A549 (cell line): Measurements from ENCODE around the gene GET4. TPM values are rescaled to one million over a fixed set of nuclear protein-coding genes. Genes with fewer than 3 reads are reported as not detected.

ENCODE experiments used
- ATAC-seq, 2 experiments: fragments of 200-7000 bp in 1 of 2; fragments of >200 bp in 1 of 2; cut with Nextera tagmentation in 1 of 2; cut with Tn5 transposase in 1 of 2; 3 replicates each; pipeline versions ENCODE4 v1.8.0 to v1.9.1; 2018 to 2020; ENCODE audit warnings: mild to moderate bottlenecking in 1 of 2, moderate library complexity in 1 of 2
- CTCF ChIA-PET: fragments of 300-600 bp; sonication (Branson Sonifier 250); formaldehyde crosslinking; extraction: SDS; loops from one replicate; lab custom pipeline; 2021; ENCODE audit warnings: antibody characterized with exemption, inconsistent platforms; lab: Yijun Ruan, JAX
- POLR2A ChIA-PET: fragments of 350-600 bp; formaldehyde crosslinking; extraction: SDS; loops from one replicate; lab custom pipeline; 2021; ENCODE audit warnings: antibody characterized with exemption, inconsistent platforms; lab: Yijun Ruan, JAX
- DNase-seq, 2 experiments: peaks; one replicate each; pipeline versions ENCODE4 v3.0.0 to v3.0.0-alpha.2; 2011 to 2016; ENCODE audit warnings: low read depth in 1 of 2, low spot score in 1 of 2
- FAIRE-seq: peaks from 2 replicates; lab custom pipeline; 2011; peaks lifted over from hg19 to GRCh38; lab: Jason Lieb, UNC
- H3K27ac ChIP-seq, 2 experiments: fragments of >200 bp; sonication (Bioruptor Twin); formaldehyde crosslinking; 3 replicates each; pipeline ENCODE4 v1.5.1; 2016 to 2017
- H3K4me1 ChIP-seq: fragments of >200 bp; sonication (Bioruptor Twin); formaldehyde crosslinking; 3 replicates; pipeline ENCODE4 v1.6.1; 2016
- H3K4me2 ChIP-seq: fragments of >200 bp; sonication (Bioruptor Twin); formaldehyde crosslinking; 3 replicates; pipeline ENCODE4 v1.6.1; 2016
- H3K4me3 ChIP-seq: fragments of >200 bp; sonication (Bioruptor Twin); formaldehyde crosslinking; 3 replicates; pipeline ENCODE4 v1.5.1; 2016
- H3K9me3 ChIP-seq: fragments of >200 bp; sonication (Bioruptor Twin); formaldehyde crosslinking; 3 replicates; pipeline ENCODE4 v1.6.1; 2016
- ATOH8 ChIP-seq: fragments of 250-450 bp; sonication (Bioruptor Pico); IDR thresholded peaks from 2 replicates; pipeline ENCODE4 v1.5.0; 2020; ENCODE audit warnings: low read depth, mild to moderate bottlenecking, moderate library complexity
- CBX2 ChIP-seq: fragments of 200-600 bp; sonication (generic); IDR thresholded peaks from 2 replicates; pipeline ENCODE4 v1.6.1; 2016; ENCODE audit warnings: low read depth, mild to moderate bottlenecking, borderline replicate concordance
- CBX8 ChIP-seq: fragments of 200-600 bp; sonication (generic); IDR thresholded peaks from 2 replicates; pipeline ENCODE4 v1.6.1; 2016
- CEBPB ChIP-seq, 2 experiments: fragments of >200 bp in 1 of 2; sonication (Bioruptor Twin) in 1 of 2; formaldehyde crosslinking in 1 of 2; IDR thresholded peaks; 2 replicates each; pipeline ENCODE4 v1.6.1; 2012 to 2016
- E2F6 ChIP-seq: IDR thresholded peaks from 2 replicates; pipeline ENCODE4 v1.6.1; 2012; ENCODE audit warnings: low read depth, borderline replicate concordance
- ESRRA ChIP-seq: fragments of 150-350 bp; IDR thresholded peaks from 2 replicates; pipeline ENCODE4 v1.6.1; 2014; ENCODE audit warnings: mild to moderate bottlenecking, low read length, borderline replicate concordance
- FOSL2 ChIP-seq, 2 experiments: fragments of 450-650 bp in 1 of 2; fragments of >200 bp in 1 of 2; sonication (Bioruptor Twin) in 1 of 2; formaldehyde crosslinking; IDR thresholded peaks; 2 replicates each; pipeline versions ENCODE4 v1.5.0 to v1.6.1; 2016 to 2020; ENCODE audit warnings: mild to moderate bottlenecking in 1 of 2, moderate library complexity in 1 of 2
- FOXS1 ChIP-seq: fragments of 250-450 bp; sonication (Bioruptor Pico); IDR thresholded peaks from 2 replicates; pipeline ENCODE4 v1.5.0; 2020; ENCODE audit warnings: mild to moderate bottlenecking, moderate library complexity
- GATA3 ChIP-seq: IDR thresholded peaks from 2 replicates; pipeline ENCODE4 v1.6.1; 2012; ENCODE audit warnings: borderline replicate concordance
- HDAC2 ChIP-seq: fragments of 200-600 bp; sonication (generic); IDR thresholded peaks from 2 replicates; pipeline ENCODE4 v1.6.1; 2016
- JUNB ChIP-seq: fragments of >200 bp; sonication (Bioruptor Twin); formaldehyde crosslinking; IDR thresholded peaks from 2 replicates; pipeline ENCODE4 v1.6.1; 2016
- KDM1A ChIP-seq: fragments of 200-600 bp; sonication (generic); IDR thresholded peaks from 2 replicates; pipeline ENCODE4 v1.6.1; 2016; ENCODE audit warnings: low read depth, mild to moderate bottlenecking
- MAZ ChIP-seq: fragments of 150-350 bp; IDR thresholded peaks from 2 replicates; pipeline ENCODE4 v1.6.1; 2014; ENCODE audit warnings: antibody characterized with exemption, low read depth, low read length, borderline replicate concordance
- NPAS2 ChIP-seq: fragments of 250-450 bp; sonication (Bioruptor Pico); IDR thresholded peaks from 2 replicates; pipeline ENCODE4 v1.8.0; 2022; ENCODE audit warnings: mild to moderate bottlenecking, moderate library complexity, borderline replicate concordance
- NR3C1 ChIP-seq: fragments of >200 bp; sonication (Bioruptor Twin); formaldehyde crosslinking; IDR thresholded peaks from 3 replicates; pipeline ENCODE4 v1.6.1; 2017
- POLR2A ChIP-seq: IDR thresholded peaks from 2 replicates; pipeline ENCODE4 v1.6.1; 2012; ENCODE audit warnings: mild to moderate bottlenecking, low read length
- RAD21 ChIP-seq, 2 experiments: fragments of >200 bp in 1 of 2; sonication (Bioruptor Twin) in 1 of 2; formaldehyde crosslinking in 1 of 2; IDR thresholded peaks in 1 of 2; conservative IDR thresholded peaks in 1 of 2; 2 replicates in 1 of 2; 3 replicates in 1 of 2; pipeline ENCODE4 v1.6.1; 2012 to 2018; ENCODE audit warnings: inconsistent platforms in 1 of 2
- SREBF2 ChIP-seq: fragments of 450-650 bp; IDR thresholded peaks from 2 replicates; pipeline ENCODE4 v1.6.1; 2014; ENCODE audit warnings: mild to moderate bottlenecking, moderate library complexity
- TFCP2L1 ChIP-seq: fragments of 250-450 bp; sonication (Bioruptor Pico); IDR thresholded peaks from 2 replicates; pipeline ENCODE4 v1.5.0; 2021; ENCODE audit warnings: mild to moderate bottlenecking
- TP53 ChIP-seq: fragments of 250-450 bp; sonication (Bioruptor Pico); IDR thresholded peaks from 2 replicates; pipeline ENCODE4 v1.5.0; 2021; ENCODE audit warnings: mild to moderate bottlenecking, moderate library complexity
- ZNF302 ChIP-seq: fragments of 250-450 bp; sonication (Bioruptor Pico); IDR thresholded peaks from 2 replicates; pipeline ENCODE4 v1.9.0; 2021; ENCODE audit warnings: inconsistent platforms, mild to moderate bottlenecking, moderate library complexity
- WGBS: methylation state at CpG from one replicate; pipeline ENCODE4 v1.1.6; 2017; ENCODE audit errors: missing lambda C conversion rate; 5-methylcytosine and 5-hydroxymethylcytosine counted together
- polyA plus RNA-seq, 4 experiments: library from polyadenylated mRNA; depleted of rRNA in 3 of 4; stranded (reverse); fragments of >200 nt; fragmentation: RNase III in 1 of 4; extraction: RNeasy Plus Mini Kit Qiagen cat#74134 plus additional on column Dnase treatment in 1 of 4; gene quantifications; 2 replicates in 3 of 4; 3 replicates in 1 of 4; pipeline ENCODE4 v1.2.3, GENCODE V29; 2011 to 2017
- TF ChIP-seq, protein P1 (sequence below): fragments of >200 bp; sonication (Bioruptor Twin); formaldehyde crosslinking; IDR thresholded peaks from 3 replicates; pipeline ENCODE4 v1.5.1; 2016
- TF ChIP-seq, protein P2 (sequence below): fragments of >200 bp; sonication (Bioruptor Twin); formaldehyde crosslinking; IDR thresholded peaks from 2 replicates; pipeline ENCODE4 v1.6.1; 2016
- TF ChIP-seq, protein P3 (sequence below): fragments of 250-450 bp; sonication (Bioruptor Pico); IDR thresholded peaks from 2 replicates; pipeline ENCODE4 v1.5.0; 2021; ENCODE audit warnings: mild to moderate bottlenecking, moderate library complexity, borderline replicate concordance

The GET4 gene
- polyA plus RNA-seq, 2 of the 4 experiments (the other 2 are of a cell fraction) = 26.1 to 37.0 TPM

DNA sequence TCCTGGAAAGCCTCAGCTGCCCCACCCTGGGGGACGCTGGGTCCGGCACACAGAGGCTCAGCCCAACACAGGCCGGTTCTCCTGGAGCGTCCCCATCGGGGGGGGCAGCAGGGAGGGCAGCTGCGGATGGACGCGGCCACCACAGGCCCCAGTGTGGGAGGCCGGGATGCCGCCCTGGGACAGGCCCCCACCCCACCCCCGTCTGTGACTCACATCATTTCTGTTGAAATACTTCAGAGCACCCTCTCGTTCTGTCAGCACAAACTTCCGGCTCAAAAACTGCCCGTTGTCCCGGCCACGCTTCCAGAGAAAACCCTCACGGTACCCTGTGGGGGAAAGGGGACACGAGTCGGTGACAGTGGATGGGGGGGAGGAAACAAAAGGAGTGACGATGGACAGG is 28.5 kb downstream of the GET4 start:
- Histone ChIP-seq H3K27ac (peak overlapping the region; percentile 63 to 83; a peak in 5 of 6 replicates), H3K4me2 (peak overlapping the region; percentile 92), H3K9me3 (no peaks in the 10 kb centered on the region), H3K4me3 (peak overlapping the region; percentile 41), H3K4me1 (peaks cover 23% of the 10 kb centered on the region)
- POLR2A ChIA-PET = no interaction called here
- ATAC-seq (no peak), DNase-seq (no peak), FAIRE-seq (no peak)
- TF ChIP-seq FOSL2 (IDR thresholded peaks at IDR 0.05) = no peak
- peak; percentile 45; the same call in 1 of the 2 replicates for TF ChIP-seq FOSL2 (CRISPR knock-in tag; IDR thresholded peaks at IDR 0.05)
- TF ChIP-seq CBX2 = no peak
- WGBS = 10% methylated on average over 9 of the region's 20 CpGs
- CTCF ChIA-PET = interaction anchor here (2.0 kb wide), 1 partner anchor 161 kb away, joined by 6 read pairs; no protein-coding TSS in a partner anchor

GRCh38 chr7:906776-907157 is 30.4 kb downstream of the GET4 start:
- peak in 1 of 2 experiments; percentile 55 for DNase-seq
- no peak for TF ChIP-seq CEBPB (IDR thresholded peaks at IDR 0.05)
- no peak for TF ChIP-seq FOXS1 (CRISPR knock-in tag)
- no peak for TF ChIP-seq TP53 (CRISPR knock-in tag)
- TF ChIP-seq KDM1A = no peak
- no peak for TF ChIP-seq CBX8
- TF ChIP-seq, protein P1, sequence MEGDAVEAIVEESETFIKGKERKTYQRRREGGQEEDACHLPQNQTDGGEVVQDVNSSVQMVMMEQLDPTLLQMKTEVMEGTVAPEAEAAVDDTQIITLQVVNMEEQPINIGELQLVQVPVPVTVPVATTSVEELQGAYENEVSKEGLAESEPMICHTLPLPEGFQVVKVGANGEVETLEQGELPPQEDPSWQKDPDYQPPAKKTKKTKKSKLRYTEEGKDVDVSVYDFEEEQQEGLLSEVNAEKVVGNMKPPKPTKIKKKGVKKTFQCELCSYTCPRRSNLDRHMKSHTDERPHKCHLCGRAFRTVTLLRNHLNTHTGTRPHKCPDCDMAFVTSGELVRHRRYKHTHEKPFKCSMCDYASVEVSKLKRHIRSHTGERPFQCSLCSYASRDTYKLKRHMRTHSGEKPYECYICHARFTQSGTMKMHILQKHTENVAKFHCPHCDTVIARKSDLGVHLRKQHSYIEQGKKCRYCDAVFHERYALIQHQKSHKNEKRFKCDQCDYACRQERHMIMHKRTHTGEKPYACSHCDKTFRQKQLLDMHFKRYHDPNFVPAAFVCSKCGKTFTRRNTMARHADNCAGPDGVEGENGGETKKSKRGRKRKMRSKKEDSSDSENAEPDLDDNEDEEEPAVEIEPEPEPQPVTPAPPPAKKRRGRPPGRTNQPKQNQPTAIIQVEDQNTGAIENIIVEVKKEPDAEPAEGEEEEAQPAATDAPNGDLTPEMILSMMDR = no peak
- no peak for TF ChIP-seq TFCP2L1 (CRISPR knock-in tag)
- TF ChIP-seq POLR2A = no peak
- TF ChIP-seq ZNF302 = no peak
- no peak for TF ChIP-seq HDAC2
- TF ChIP-seq JUNB = no peak
- TF ChIP-seq, protein P2, sequence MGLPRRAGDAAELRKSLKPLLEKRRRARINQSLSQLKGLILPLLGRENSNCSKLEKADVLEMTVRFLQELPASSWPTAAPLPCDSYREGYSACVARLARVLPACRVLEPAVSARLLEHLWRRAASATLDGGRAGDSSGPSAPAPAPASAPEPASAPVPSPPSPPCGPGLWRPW = no peak
- TF ChIP-seq FOSL2 (IDR thresholded peaks at IDR 0.05) = no peak
- no peak for TF ChIP-seq FOSL2 (CRISPR knock-in tag; IDR thresholded peaks at IDR 0.05)
- no peak for TF ChIP-seq ESRRA
- no peak for TF ChIP-seq MAZ
- no peak for TF ChIP-seq SREBF2
- 50% methylated on average over 8 of the region's 10 CpGs for WGBS
- peak; percentile 7 to 19; a peak in 5 of 6 replicates for ATAC-seq
- CTCF ChIA-PET = interaction anchor here (1.0 to 3.8 kb wide), 7 partner anchors 21 to 270 kb away, joined by 3 to 37 read pairs (median 7); no protein-coding TSS in a partner anchor
- no peak overlapping the region for H3K4me2 ChIP-seq
- no peak overlapping the region for H3K4me3 ChIP-seq
- H3K27ac ChIP-seq = no peak overlapping the region
- peaks cover 12% of the 10 kb centered on the region for H3K4me1 ChIP-seq
- POLR2A ChIA-PET = no interaction called here
- H3K9me3 ChIP-seq = no peaks in the 10 kb centered on the region
- FAIRE-seq = no peak

DNA sequence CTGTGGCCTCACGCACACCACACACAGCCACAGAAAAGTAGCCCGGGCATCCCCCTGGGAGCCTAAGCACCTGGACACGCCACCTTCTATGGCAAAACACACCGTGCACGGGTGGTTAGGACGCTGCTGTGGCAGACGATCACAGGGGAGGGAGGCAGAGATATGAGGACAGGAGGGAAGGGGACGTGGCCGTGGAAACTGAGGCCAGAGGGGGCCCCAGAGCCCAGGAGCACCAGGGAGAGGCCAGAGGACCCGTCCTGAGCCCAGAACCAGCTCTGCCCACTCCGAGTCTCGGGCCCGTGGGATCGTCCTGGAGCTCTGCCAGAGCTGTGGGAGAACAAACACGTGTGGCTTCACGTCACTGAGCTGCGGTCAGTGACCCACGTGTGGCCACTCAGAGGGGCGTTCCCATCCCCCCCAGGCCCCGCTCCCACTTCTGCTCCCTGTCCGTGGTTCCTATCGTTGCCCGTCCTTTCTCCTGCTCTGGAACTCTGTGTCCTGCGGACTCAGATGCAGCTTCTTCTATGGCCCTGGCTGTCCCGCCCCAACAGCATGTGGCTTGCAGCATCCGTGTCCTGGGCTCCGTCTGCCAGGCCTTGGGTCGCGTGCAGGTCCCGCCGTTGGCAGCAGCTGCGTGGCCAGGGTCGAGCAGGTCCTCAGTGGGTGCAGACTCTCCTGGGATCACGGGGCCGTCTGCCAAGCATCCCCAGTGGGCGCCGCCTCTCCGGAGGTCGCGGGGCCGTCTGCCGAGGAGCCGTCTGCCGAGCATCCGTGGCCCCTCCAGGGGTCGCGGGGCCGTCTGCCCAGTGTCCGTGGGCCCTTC is 31.0 kb downstream of the GET4 start:
- ChIA-PET CTCF (interaction anchor here (0.6 to 3.8 kb wide), 21 partner anchors 10 to 269 kb away, joined by 3 to 37 read pairs (median 4); partner anchors contain the start of gene COX19), POLR2A (no interaction called here)
- 66% methylated on average over 28 of the region's 49 CpGs for WGBS
- peaks cover 11% of the 10 kb centered on the region for H3K4me1 ChIP-seq
- peak; percentile 6 to 22; a peak in 5 of 6 replicates for ATAC-seq
- H3K4me2 ChIP-seq = no peak overlapping the region
- no peak for FAIRE-seq
- H3K9me3 ChIP-seq = no peaks in the 10 kb centered on the region
- H3K27ac ChIP-seq = no peak overlapping the region
- no peak overlapping the region for H3K4me3 ChIP-seq
- DNase-seq = peak in 1 of 2 experiments; percentile 39
- TF ChIP-seq NPAS2 (no peak), RAD21 (conservative IDR thresholded peaks at IDR 0.05 in 1 of 2, IDR thresholded peaks at IDR 0.05 in 1 of 2) (no peak), SREBF2 (no peak), NR3C1 (no peak), ESRRA (no peak), E2F6 (no peak), ATOH8 (CRISPR knock-in tag) (no peak), GATA3 (no peak), JUNB (no peak)
- TF ChIP-seq, protein P1 = no peak
- TF ChIP-seq, protein P3, sequence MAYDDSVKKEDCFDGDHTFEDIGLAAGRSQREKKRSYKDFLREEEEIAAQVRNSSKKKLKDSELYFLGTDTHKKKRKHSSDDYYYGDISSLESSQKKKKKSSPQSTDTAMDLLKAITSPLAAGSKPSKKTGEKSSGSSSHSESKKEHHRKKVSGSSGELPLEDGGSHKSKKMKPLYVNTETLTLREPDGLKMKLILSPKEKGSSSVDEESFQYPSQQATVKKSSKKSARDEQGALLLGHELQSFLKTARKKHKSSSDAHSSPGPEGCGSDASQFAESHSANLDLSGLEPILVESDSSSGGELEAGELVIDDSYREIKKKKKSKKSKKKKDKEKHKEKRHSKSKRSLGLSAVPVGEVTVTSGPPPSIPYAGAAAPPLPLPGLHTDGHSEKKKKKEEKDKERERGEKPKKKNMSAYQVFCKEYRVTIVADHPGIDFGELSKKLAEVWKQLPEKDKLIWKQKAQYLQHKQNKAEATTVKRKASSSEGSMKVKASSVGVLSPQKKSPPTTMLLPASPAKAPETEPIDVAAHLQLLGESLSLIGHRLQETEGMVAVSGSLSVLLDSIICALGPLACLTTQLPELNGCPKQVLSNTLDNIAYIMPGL (CRISPR knock-in tag) = no peak
